HCT116 (cell line): ENCODE measurements around the gene LHX5. TPM values are rescaled to one million over a fixed set of nuclear protein-coding genes. Genes with fewer than 3 reads are reported as not detected.

Source experiments
- ATAC-seq: fragments of 200-7000 bp; cut with Tn5 transposase; 2 replicates; pipeline ENCODE4 v1.9.1; 2020; ENCODE audit warnings: mild to moderate bottlenecking, moderate library complexity
- BruUV-seq: library from RNA; stranded (reverse); fragments of 400-500 nt; replicated peaks from 2 replicates; lab custom pipeline; 2021; lab: Mats Ljungman, UMichigan
- CTCF ChIA-PET: fragments of 300-600 bp; sonication (Branson Sonifier 250); formaldehyde crosslinking; loops from one replicate; lab custom pipeline; 2021; ENCODE audit warnings: antibody characterized with exemption; lab: Charles Lee
- POLR2A ChIA-PET: fragments of 300-600, 350-600 bp; sonication (Branson Sonifier 250); formaldehyde crosslinking; loops from one replicate; lab custom pipeline; 2021; ENCODE audit warnings: antibody characterized with exemption; lab: Charles Lee
- RAD21 ChIA-PET, 2 experiments: fragments of 300-600 bp; sonication (Branson Sonifier 250); formaldehyde crosslinking; loops; one replicate each; lab custom pipeline; 2023; ENCODE audit warnings: low total read pairs in 2 of 2; ENCODE audit not compliant: uncharacterized antibody in 2 of 2, unreplicated experiment in 2 of 2, low non-redundant PET in 1 of 2; lab: Charles Lee
- DNase-seq: peaks from one replicate; pipeline ENCODE4 v3.0.0-alpha.2; 2010; ENCODE audit warnings: low read depth, low spot score
- H2AFZ ChIP-seq: fragments of 200-600 bp; shearing (Covaris generic), sonication (generic); 2 replicates; pipeline ENCODE4 v1.6.1; 2017; ENCODE audit warnings: low read depth, mixed run types, mixed read lengths, antibody characterized with exemption, low read length; ENCODE audit not compliant: poor library complexity, severe bottlenecking
- H3K27ac ChIP-seq: 2 replicates; pipeline ENCODE4 v1.5.1; 2012; ENCODE audit warnings: low read depth, low read length
- H3K27me3 ChIP-seq: fragments of 200-600 bp; sonication (generic); 2 replicates; pipeline ENCODE4 v1.6.1; 2016; ENCODE audit warnings: mixed run types, low read length, mixed read lengths; ENCODE audit not compliant: insufficient read depth
- H3K36me3 ChIP-seq, 2 experiments: fragments of 200-500 bp in 1 of 2; fragments of 200-600 bp in 1 of 2; sonication (Bioruptor generic) in 1 of 2; sonication (generic) in 1 of 2; 2 replicates each; pipeline versions ENCODE4 v1.5.1 to v1.6.1; 2014 to 2016; ENCODE audit warnings: low read length in 2 of 2, inconsistent platforms in 1 of 2, mixed read lengths in 1 of 2, mixed run types in 1 of 2; ENCODE audit not compliant: insufficient read depth in 2 of 2, control insufficient read depth in 1 of 2
- H3K4me1 ChIP-seq, 2 experiments: fragments of 200-600 bp in 1 of 2; sonication (generic) in 1 of 2; 2 replicates each; pipeline versions ENCODE4 v1.5.1 to v1.6.1; 2012 to 2017; ENCODE audit warnings: low read length in 2 of 2, inconsistent platforms in 1 of 2, mild to moderate bottlenecking in 1 of 2, mixed read lengths in 1 of 2, mixed run types in 1 of 2, moderate library complexity in 1 of 2; ENCODE audit not compliant: insufficient read depth in 2 of 2, control insufficient read depth in 1 of 2
- H3K4me2 ChIP-seq: fragments of 200-600 bp; sonication (generic); 2 replicates; pipeline ENCODE4 v1.6.1; 2017; ENCODE audit warnings: mixed run types, low read length, mixed read lengths
- H3K4me3 ChIP-seq, 2 experiments: fragments of 200-600 bp in 1 of 2; sonication (generic) in 1 of 2; replicated peaks in 1 of 2; 2 replicates each; pipeline ENCODE4 v1.5.1; 2011 to 2016; ENCODE audit warnings: low read length in 2 of 2, control low read depth in 1 of 2, low read depth in 1 of 2, mild to moderate bottlenecking in 1 of 2, mixed read lengths in 1 of 2, mixed run types in 1 of 2
- H3K79me2 ChIP-seq: fragments of 200-600 bp; sonication (generic); 2 replicates; pipeline ENCODE4 v1.6.1; 2017; ENCODE audit warnings: mild to moderate bottlenecking, mixed run types, low read length, moderate library complexity, mixed read lengths; ENCODE audit not compliant: insufficient read depth
- H3K9ac ChIP-seq: fragments of 200-600 bp; sonication (generic); 2 replicates; pipeline ENCODE4 v1.6.1; 2016; ENCODE audit warnings: low read length, mixed read lengths
- H3K9me2 ChIP-seq: fragments of 200-600 bp; sonication (generic), shearing (Covaris generic); 2 replicates; pipeline ENCODE4 v1.6.1; 2017; ENCODE audit warnings: mixed run types, mild to moderate bottlenecking, moderate library complexity; ENCODE audit not compliant: insufficient read depth
- H3K9me3 ChIP-seq, 2 experiments: fragments of 200-500 bp in 1 of 2; fragments of 200-600 bp in 1 of 2; sonication (Bioruptor generic) in 1 of 2; sonication (generic) in 1 of 2; 2 replicates each; pipeline ENCODE4 v1.6.1; 2014 to 2017; ENCODE audit warnings: low read length in 2 of 2, mixed read lengths in 2 of 2, inconsistent platforms in 1 of 2, low read depth in 1 of 2, mild to moderate bottlenecking in 1 of 2, mixed run types in 1 of 2, moderate library complexity in 1 of 2; ENCODE audit not compliant: control insufficient read depth in 1 of 2, insufficient read depth in 1 of 2
- H4K20me1 ChIP-seq: fragments of 200-600 bp; sonication (generic), shearing (Covaris generic); 2 replicates; pipeline ENCODE4 v1.6.1; 2017; ENCODE audit warnings: mixed run types, mild to moderate bottlenecking, moderate library complexity; ENCODE audit not compliant: insufficient read depth
- CBX3 ChIP-seq: IDR thresholded peaks from 2 replicates; pipeline ENCODE4 v1.6.1; 2012; ENCODE audit warnings: low read depth
- EGR1 ChIP-seq: IDR thresholded peaks from 2 replicates; pipeline ENCODE4 v1.6.1; 2012; ENCODE audit warnings: low read depth
- ELF1 ChIP-seq: IDR thresholded peaks from 2 replicates; pipeline ENCODE4 v1.6.1; 2012; ENCODE audit warnings: low read depth, borderline replicate concordance
- EZH2 ChIP-seq: fragments of 200-600 bp; sonication (generic); IDR thresholded peaks from 2 replicates; pipeline ENCODE4 v1.6.1; 2017; ENCODE audit warnings: antibody characterized with exemption, mixed run types
- FOSL1 ChIP-seq: IDR thresholded peaks from 2 replicates; pipeline ENCODE4 v1.6.1; 2012; ENCODE audit warnings: low read depth
- POLR2AphosphoS5 ChIP-seq: IDR thresholded peaks from 2 replicates; pipeline ENCODE4 v1.6.1; 2011; ENCODE audit warnings: mild to moderate bottlenecking, low read depth, low read length, moderate library complexity
- SIN3A ChIP-seq: IDR thresholded peaks from 2 replicates; pipeline ENCODE4 v1.6.1; 2012; ENCODE audit warnings: low read depth
- SRF ChIP-seq: IDR thresholded peaks from 2 replicates; pipeline ENCODE4 v1.6.1; 2012; ENCODE audit warnings: low read depth
- TCF7L2 ChIP-seq: IDR thresholded peaks from 2 replicates; pipeline ENCODE4 v1.7.0; 2011; ENCODE audit warnings: borderline replicate concordance, inconsistent platforms; ENCODE audit not compliant: insufficient read depth, insufficient read length; ENCODE audit errors: extremely low read depth
- YY1 ChIP-seq: IDR thresholded peaks from 2 replicates; pipeline ENCODE4 v1.6.1; 2011; ENCODE audit warnings: low read length, low read depth, moderate library complexity, mild to moderate bottlenecking; ENCODE audit not compliant: insufficient replicate concordance; ENCODE audit errors: extremely low read depth
- ZFX ChIP-seq: fragments of 450-650 bp; IDR thresholded peaks from 2 replicates; pipeline ENCODE4 v1.6.1; 2017
- ZNF274 ChIP-seq: fragments of 200-500 bp; sonication (Bioruptor generic); IDR thresholded peaks from 2 replicates; pipeline ENCODE4 v1.6.1; 2014; ENCODE audit warnings: mild to moderate bottlenecking, low read depth, low read length, inconsistent platforms
- intact Hi-C: fragments of 100-400 bp; cut with micrococcal nuclease; formaldehyde crosslinking; loops from 2 replicates; pipeline ENCODE4 v1.10.0; 2022
- total RNA-seq: library from RNA; stranded (reverse); gene quantifications from one replicate; pipeline ENCODE4 v1.2.1, GENCODE V29; 2021; ENCODE audit not compliant: unreplicated experiment
- TF ChIP-seq, protein P1 (sequence below): IDR thresholded peaks from 2 replicates; pipeline ENCODE4 v1.6.1; 2012
- TF ChIP-seq, protein P2 (sequence below): IDR thresholded peaks from 2 replicates; pipeline ENCODE4 v1.6.1; 2011; ENCODE audit warnings: mild to moderate bottlenecking, low read length, moderate library complexity; ENCODE audit not compliant: insufficient replicate concordance; ENCODE audit errors: extremely low read depth
- TF ChIP-seq, protein P3 (sequence below), 3 experiments: fragments of 200-600 bp in 1 of 3; sonication (generic) in 1 of 3; IDR thresholded peaks in 2 of 3; conservative IDR thresholded peaks in 1 of 3; 2 replicates each; pipeline ENCODE4 v1.5.1; 2012 to 2017; ENCODE audit warnings: low read depth in 2 of 3, low read length in 2 of 3, antibody characterized with exemption in 1 of 3, borderline replicate concordance in 1 of 3, control low read depth in 1 of 3, mild to moderate bottlenecking in 1 of 3, mixed read lengths in 1 of 3, mixed run types in 1 of 3, moderate library complexity in 1 of 3; ENCODE audit not compliant: insufficient read depth in 1 of 3
- TF ChIP-seq, protein P4 (sequence below): IDR thresholded peaks from 2 replicates; pipeline ENCODE4 v1.6.1; 2012; ENCODE audit warnings: low read depth

LHX5 gene
- total RNA-seq, 1 experiment from 2014 or later = 2.4 TPM

DNA sequence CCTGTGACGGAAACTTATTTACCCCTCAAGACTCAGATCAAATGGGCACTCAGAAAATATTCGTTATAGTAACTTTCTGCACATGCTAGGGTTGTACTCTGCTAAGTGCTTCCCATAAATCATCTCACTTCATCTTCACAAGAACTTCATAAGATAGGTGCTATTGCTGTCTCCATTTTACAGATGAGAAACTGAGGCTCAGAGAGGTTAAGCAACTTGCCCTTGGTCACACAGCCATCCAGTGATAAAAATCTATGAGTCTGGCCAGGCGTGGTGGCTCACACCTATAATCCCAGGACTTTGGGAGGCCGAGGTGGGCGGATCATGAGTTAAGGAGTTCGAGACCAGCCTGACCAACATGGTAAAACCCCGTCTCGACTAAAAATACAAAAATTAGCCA is 33.2 kb upstream of the LHX5 start:
- no peak for ATAC-seq
- no peak overlapping the region for H3K9ac ChIP-seq
- H3K79me2 ChIP-seq = no peaks in the 10 kb centered on the region
- no peaks in the 10 kb centered on the region for H4K20me1 ChIP-seq
- H3K27me3 ChIP-seq = peaks cover 52% of the 10 kb centered on the region
- no peak overlapping the region for H3K27ac ChIP-seq
- no peaks in the 10 kb centered on the region for H3K9me2 ChIP-seq
- no peak for DNase-seq
- ChIA-PET RAD21 (no interaction called here), CTCF (no interaction called here), POLR2A (no interaction called here)
- no peaks in the 10 kb centered on the region for H3K36me3 ChIP-seq
- TF ChIP-seq, protein P1, sequence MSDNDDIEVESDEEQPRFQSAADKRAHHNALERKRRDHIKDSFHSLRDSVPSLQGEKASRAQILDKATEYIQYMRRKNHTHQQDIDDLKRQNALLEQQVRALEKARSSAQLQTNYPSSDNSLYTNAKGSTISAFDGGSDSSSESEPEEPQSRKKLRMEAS = no peak
- TF ChIP-seq EZH2 (no peak), ELF1 (no peak), POLR2AphosphoS5 (no peak), SRF (no peak), CBX3 (no peak), TCF7L2 (no peak), YY1 (no peak), ZNF274 (no peak), ZFX (no peak), SIN3A (no peak), FOSL1 (no peak), EGR1 (no peak)
- TF ChIP-seq, protein P2, sequence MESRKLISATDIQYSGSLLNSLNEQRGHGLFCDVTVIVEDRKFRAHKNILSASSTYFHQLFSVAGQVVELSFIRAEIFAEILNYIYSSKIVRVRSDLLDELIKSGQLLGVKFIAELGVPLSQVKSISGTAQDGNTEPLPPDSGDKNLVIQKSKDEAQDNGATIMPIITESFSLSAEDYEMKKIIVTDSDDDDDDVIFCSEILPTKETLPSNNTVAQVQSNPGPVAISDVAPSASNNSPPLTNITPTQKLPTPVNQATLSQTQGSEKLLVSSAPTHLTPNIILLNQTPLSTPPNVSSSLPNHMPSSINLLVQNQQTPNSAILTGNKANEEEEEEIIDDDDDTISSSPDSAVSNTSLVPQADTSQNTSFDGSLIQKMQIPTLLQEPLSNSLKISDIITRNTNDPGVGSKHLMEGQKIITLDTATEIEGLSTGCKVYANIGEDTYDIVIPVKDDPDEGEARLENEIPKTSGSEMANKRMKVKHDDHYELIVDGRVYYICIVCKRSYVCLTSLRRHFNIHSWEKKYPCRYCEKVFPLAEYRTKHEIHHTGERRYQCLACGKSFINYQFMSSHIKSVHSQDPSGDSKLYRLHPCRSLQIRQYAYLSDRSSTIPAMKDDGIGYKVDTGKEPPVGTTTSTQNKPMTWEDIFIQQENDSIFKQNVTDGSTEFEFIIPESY = no peak
- TF ChIP-seq, protein P3, sequence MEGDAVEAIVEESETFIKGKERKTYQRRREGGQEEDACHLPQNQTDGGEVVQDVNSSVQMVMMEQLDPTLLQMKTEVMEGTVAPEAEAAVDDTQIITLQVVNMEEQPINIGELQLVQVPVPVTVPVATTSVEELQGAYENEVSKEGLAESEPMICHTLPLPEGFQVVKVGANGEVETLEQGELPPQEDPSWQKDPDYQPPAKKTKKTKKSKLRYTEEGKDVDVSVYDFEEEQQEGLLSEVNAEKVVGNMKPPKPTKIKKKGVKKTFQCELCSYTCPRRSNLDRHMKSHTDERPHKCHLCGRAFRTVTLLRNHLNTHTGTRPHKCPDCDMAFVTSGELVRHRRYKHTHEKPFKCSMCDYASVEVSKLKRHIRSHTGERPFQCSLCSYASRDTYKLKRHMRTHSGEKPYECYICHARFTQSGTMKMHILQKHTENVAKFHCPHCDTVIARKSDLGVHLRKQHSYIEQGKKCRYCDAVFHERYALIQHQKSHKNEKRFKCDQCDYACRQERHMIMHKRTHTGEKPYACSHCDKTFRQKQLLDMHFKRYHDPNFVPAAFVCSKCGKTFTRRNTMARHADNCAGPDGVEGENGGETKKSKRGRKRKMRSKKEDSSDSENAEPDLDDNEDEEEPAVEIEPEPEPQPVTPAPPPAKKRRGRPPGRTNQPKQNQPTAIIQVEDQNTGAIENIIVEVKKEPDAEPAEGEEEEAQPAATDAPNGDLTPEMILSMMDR (IDR thresholded peaks at IDR 0.05 in 2 of 3, conservative IDR thresholded peaks at IDR 0.05 in 1 of 3; ENCODE audit: borderline replicate concordance in 1 of 3, insufficient read depth in 1 of 3, low read depth in 2 of 3, low read length in 2 of 3) = no peak
- TF ChIP-seq, protein P4, sequence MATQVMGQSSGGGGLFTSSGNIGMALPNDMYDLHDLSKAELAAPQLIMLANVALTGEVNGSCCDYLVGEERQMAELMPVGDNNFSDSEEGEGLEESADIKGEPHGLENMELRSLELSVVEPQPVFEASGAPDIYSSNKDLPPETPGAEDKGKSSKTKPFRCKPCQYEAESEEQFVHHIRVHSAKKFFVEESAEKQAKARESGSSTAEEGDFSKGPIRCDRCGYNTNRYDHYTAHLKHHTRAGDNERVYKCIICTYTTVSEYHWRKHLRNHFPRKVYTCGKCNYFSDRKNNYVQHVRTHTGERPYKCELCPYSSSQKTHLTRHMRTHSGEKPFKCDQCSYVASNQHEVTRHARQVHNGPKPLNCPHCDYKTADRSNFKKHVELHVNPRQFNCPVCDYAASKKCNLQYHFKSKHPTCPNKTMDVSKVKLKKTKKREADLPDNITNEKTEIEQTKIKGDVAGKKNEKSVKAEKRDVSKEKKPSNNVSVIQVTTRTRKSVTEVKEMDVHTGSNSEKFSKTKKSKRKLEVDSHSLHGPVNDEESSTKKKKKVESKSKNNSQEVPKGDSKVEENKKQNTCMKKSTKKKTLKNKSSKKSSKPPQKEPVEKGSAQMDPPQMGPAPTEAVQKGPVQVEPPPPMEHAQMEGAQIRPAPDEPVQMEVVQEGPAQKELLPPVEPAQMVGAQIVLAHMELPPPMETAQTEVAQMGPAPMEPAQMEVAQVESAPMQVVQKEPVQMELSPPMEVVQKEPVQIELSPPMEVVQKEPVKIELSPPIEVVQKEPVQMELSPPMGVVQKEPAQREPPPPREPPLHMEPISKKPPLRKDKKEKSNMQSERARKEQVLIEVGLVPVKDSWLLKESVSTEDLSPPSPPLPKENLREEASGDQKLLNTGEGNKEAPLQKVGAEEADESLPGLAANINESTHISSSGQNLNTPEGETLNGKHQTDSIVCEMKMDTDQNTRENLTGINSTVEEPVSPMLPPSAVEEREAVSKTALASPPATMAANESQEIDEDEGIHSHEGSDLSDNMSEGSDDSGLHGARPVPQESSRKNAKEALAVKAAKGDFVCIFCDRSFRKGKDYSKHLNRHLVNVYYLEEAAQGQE = no peak
- H2AFZ ChIP-seq = no peak overlapping the region
- no TSS peak for BruUV-seq
- no peaks in the 10 kb centered on the region for H3K9me3 ChIP-seq
- no peak overlapping the region for H3K4me3 ChIP-seq
- no peak overlapping the region for H3K4me2 ChIP-seq
- H3K4me1 ChIP-seq = no peaks in the 10 kb centered on the region
- intact Hi-C loops = no loop called here
